Measurements from ENCODE around the gene LAMP5.

The LAMP5 gene

DNA sequence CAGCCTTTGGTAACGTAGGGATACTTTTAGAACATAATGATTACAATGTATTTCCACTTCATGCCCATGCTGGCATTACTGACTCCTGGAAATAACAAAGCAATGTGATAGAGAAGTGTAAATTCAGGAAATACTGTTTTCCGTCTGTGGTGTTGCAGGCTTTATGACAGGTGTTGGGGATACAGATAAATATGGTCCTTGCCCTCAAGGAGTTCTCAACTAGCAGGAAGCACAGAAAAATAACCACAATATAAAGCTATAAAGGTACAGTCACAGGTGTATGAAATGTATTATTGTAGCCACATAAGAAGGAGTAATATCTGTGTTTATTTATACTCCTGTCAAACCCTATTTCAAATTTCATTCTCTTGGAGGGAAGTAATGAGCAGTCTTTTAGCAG lies 12.9 kb upstream of the LAMP5 start:
- DNase-seq: no peak

DNA sequence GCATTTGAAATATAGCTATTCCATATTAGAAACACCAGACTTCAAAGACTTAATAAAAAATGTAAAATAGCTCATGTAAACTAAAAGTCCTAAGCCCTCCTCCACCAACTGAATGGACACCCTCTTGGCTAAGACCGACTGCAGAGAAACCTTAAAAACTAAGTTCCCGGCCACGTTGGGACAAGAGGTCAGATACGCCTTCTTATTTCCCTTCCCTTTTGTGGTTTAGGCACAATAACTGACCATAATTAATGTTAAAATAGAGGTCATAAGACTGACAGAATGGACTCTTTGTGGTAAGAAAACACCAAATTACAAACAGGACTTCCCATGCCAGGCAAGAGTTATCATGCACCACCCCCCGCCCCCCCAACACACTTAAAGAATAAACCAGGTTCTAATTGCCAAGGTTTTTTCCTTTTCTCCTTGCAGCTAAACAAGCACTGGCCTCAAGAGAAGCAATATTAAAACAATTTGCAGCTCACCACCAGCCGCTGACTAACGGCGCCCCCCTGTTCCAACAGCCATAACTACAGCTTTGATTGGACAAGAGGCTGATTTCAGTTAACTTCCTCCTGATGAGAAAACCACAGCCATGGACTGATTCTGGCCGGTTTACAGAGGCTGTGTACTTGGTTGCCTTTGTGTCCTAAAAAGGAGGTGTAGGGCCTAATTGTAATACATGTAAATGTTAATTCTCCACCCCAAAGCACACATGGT lies 10.7 kb upstream of the LAMP5 start:
- DNase-seq: peak; percentile 64

DNA sequence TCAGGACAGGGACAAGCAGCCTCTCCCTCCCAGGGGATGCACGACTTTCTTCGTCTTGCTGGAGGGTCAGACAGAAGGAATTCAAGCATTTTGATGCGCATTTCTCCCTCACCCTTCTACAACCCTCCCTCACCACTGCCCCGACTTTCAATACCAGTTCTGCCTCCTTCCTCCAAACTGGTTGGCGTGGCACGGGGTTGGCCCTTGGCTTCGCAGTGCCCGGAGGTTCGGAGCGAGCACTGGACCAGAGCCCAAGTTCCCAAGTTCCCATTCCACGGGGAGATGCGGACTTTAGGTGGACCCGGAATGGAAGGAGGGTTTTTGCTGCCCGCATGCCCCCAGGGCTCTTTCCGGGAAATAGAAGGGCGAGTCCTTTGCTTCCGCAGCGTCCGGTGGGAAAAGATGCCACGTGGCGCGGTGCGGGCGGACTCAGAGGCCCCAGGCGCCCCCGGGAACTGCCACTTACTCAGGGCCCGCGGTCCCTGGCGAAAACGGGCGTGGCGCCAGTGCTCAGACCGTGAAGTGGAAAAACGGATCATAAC lies 8.0 kb upstream of the LAMP5 start:
- no peak for DNase-seq

DNA sequence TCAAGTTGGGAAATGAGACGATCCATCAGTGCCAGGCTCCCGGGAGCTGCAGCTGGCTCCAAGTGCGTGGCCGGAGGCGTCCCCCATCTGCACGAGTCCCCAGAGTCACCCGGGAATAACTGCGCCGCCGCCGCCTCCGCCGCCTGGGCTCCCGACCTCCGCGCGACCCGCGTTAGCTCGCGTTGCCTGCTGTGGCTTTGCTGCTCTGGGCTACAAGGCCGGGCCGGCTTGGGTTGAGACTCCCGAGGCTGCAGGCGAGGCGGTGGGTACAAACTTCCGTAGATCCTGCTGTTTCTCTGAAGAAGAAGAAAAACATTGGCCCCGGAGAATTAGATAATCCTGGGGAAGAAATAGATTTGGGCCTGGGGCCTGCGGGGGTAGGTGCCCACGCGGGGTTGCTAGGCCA lies 7.4 kb upstream of the LAMP5 start:
- no peak for DNase-seq

DNA sequence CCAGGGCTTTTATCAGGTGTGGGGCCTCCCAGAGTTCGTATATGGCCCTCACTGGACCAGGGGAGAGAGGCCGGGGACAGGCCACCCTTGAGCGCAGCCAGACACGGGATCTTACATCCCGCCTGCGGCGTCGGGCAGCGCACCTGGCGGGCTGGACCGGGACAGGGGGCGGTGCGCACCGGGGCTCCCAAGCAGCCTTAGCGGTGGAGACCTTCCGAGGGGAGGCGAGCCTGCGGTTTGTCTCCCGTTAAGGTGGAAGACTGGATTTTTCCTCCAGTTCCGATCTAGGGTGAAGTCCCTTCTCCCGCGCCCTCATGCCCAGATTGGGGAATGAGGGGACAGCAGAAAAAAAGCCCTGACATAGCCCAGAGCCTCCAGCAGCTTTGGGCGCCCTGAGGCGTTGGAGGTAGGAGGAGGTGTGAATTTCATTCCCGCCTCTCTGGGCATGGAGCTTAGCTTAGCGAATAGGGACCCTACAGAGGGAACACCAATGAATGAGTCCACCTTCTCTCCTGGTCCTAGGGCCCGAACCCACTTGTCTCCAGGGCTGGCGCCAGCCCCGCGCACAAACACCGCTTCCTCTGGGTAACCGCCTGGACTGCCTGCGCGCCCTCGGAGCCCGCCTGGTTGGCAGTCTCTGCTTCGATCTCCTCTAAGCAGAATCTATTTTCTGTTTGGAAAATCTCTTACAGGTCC lies 6.7 kb upstream of the LAMP5 start:
- no peak for DNase-seq

DNA sequence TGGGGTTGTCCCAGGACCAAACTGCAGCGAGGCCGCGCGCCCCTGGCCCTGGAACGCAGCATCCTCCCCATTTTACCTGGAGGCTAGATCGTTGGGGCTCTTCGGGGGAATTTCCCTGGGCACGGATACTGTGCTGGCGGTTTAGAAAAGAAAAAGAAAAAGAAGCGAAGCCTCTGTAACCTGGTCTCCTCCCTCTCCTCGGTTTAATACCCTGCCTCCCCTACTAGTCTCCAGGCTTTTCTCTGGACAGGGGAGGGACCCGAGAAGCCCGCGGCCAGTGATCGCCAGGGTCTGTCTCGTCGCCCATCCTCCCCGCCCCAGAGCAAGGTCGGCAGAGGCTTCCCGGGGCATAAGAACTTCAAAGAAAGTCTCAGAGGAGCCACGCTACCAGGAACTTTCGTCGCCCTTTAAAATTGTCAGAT lies 6.1 kb upstream of the LAMP5 start:
- DNase-seq: no peak

DNA sequence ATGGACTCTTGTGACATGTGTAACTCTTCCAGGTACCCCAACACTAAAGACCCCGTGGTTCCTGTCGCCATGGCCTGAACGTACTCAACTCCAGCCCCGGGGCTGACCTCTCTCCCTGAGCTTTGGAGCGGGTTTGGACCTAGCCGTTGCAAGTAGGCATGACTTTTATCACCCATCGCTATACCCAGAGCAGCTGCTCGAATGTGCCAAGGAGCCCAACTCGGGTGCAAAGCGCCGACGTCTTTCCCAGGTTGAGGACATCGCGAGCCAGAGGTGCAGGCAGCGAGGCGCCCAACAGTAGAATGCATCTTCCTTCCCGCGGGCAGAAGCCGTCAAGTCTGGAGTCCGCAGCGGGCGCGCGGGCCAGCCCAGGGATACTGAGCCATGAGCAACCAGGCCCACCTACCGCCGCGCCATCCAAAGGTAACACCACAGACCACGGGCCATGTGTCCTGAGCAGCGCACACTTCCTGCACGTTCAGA lies 5.7 kb upstream of the LAMP5 start:
- DNase-seq: no peak

DNA sequence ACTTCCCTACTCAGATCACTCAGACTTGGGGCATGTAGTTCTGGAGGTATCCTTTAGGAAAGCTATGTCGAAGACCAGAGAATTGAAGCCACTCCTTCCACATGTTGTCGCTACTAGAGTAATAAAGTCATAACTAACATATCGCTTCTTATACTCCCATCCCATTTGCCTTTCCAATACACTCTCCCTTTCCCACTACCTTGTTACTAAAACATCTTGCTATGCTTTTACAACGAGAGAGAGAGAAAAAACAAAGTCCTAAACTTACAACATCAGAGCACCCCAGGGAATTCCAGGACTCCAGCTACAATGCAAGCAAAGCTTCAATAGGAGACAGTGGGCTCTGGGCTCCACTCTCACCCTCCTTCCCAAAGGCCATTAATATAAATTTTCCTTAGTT lies 5.1 kb upstream of the LAMP5 start:
- no peak for DNase-seq

DNA sequence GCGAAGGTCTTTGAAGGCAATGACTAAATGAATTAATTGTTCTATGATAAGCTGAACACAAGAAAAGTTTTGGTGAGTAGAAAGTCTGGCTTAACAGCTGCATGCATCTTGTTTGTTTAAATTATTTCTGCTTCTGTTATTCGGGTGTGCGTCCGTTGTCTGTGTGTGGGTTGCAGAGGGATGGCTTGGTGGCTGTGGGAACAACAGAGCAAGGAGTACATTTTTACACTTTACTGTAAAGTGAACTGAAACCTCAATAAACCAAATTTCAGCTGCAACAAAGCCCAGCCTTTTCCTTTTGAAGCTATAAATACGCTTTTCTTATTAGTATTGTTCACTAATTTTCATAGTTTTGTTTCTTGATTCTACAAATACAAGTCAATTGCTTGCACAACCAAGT lies 3.5 kb upstream of the LAMP5 start:
- no peak for DNase-seq

DNA sequence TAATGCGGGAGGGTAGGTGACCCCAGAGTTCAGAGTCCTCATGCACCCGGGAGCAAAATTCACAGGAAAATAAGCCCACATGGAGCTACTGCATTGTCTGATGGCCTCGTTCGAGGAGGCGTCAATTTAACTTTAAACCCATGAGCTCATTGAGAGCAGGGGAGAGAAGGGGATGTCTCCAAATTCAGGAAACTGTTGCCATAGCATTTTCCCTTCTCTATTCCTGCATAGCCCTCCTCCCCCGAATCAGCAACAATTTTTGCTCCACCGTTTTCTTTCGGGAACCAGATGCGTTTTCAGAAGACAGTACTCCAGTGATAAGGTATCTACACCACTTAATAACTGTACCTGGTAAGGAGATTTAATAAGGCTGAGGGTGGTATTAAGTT lies 324 bp upstream of the LAMP5 start:
- no peak for DNase-seq

DNA sequence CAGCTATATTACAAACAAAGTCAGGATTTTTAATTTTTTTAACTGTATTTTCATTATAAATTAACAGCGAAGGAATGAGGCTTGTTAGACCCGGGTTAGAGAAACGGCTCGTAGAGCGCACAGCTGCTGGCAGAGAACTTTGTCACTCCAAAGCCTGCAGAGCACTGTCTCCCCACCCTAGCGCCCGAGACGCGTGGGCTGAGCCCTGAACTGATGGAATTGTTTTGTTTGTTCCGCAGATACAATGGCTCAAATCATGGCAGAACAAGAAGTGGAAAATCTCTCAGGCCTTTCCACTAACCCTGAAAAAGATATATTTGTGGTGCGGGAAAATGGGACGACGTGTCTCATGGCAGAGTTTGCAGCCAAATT lies 810 bp downstream of the LAMP5 start:
- no peak for DNase-seq

DNA sequence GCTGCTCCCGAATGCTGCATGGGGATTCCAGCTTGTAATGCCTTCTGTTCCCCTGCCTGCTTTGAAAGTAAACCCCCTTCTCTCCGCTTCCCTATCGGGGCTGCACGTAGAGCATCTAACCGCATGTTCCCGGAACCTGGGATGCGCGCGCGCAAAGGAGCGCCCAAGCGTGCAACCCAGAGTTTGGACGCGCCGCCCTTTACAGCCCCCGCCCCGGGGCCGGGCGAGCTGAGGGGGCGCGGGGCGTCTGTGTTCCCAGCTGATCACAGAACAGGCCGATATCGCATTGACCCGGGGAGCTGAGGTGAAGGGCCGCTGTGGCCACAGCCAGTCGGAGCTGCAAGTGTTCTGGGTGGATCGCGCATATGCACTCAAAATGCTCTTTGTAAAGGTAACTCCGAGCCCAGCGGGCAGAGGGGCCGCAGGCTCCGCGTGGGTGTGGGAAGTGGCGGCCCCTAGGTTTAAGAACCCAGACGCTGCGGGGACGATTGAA lies 1.4 kb downstream of the LAMP5 start:
- DNase-seq: no peak

DNA sequence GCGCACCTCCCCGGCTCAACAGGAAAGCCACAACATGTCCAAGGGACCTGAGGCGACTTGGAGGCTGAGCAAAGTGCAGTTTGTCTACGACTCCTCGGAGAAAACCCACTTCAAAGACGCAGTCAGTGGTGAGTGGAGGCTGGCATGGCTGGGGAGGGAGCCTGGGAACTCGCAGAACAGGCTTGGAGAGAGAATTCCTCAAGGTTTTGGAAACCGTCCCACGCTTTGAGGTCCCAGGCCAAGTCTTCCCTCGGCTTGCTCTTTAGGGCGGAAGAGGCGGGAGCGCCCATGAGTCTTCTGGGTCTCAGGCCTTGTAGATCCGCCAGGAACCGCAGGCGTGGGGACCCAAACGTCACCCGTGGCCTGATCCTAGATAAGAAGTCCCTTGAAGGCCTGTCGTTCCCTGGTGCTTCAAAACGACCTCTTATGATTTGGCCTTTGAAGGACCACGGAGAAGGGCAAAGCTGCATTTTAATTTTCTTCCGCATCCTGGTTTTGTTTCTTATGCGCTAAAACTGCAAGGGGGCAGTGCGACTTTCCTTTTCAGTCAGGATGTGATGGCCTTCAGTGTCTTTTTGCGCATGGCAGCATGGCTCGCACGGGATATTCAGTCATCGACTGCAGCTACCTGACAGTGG lies 2.0 kb downstream of the LAMP5 start:
- peak; percentile 26 for DNase-seq

DNA sequence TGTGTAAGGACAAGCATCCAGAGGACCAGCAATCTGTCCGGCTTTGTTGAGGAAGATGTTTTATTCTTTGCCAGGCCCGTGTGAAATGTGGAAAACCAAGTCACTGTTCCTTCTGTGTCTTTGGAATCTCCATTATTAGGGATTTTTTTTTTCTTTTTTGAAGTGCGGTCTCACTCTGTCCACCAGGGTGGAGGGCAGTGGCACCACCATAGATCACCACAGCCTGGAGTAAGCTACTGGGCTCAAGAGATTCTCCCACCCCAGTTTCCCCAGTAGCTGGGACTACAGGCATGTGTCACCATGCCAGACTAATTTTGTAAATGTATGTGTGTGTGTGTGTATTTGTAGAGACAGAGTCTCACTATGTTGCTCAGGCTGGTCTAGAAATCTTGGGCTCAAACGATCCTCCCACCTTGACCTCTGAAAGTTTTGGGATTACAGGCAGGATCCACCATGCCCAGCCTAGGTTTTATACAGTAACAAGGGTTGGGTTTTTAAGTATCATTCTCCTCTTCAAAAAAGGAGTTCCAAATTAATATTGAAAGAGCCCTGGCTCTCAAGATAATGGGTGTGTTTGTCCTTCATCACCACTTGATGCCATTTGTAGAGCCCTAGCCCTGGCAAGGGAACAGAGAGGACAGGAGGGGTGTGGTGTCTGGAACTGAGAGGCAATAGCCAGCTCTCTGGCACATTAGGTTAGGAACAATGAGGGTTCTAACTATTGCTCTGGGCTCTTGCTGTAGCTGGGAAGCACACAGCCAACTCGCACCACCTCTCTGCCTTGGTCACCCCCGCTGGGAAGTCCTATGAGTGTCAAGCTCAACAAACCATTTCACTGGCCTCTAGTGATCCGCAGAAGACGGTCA lies 3.1 kb downstream of the LAMP5 start:
- DNase-seq: no peak

DNA sequence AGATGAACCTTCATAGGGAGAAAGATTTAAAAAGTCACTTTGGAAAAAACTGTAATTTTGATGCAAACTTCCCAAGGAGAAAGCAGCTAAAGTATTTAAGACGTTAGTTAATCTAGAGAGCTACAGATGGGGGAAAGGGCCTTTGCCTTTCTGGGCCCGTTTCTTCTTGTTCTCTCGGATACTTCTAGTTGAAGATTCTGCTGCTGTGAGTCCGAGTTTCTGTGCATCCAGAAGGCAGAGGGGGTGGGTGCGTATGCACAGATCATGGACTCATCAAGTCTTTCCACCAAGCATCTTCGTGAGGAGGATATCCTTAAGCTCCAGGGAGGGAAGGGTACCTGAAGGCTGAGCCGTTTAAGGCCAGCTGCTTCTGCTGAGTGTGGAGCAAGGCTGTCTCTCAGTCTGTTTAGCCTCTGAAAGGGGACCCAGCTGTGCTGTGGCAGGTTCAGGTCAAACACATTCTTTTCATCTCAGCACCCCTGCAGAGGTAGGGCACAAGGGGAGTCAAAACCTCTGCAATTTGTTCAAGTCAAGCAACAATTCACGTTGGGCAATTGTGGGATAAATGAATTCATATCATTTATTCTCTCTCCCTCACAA lies 4.3 kb downstream of the LAMP5 start:
- no peak for DNase-seq

DNA sequence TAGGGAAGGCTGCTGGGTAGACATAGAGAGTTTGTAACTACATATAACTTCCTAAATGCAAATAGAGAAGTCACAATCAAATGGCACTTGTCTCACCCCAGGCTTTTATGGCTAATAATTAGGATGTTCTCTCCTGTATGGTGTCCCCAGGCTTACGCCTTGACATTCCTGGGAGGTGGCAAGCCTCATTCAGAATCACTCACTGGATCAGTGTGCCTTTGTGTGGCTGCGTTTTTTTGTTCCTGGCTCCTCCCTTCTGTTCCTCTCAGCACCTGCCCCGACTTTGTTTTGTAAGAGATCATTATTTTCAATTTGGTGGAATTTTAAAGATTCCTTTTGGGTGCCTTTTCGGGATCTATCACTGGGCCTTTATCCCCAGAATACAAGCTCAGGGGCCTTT lies 5.7 kb downstream of the LAMP5 start:
- no peak for DNase-seq

DNA sequence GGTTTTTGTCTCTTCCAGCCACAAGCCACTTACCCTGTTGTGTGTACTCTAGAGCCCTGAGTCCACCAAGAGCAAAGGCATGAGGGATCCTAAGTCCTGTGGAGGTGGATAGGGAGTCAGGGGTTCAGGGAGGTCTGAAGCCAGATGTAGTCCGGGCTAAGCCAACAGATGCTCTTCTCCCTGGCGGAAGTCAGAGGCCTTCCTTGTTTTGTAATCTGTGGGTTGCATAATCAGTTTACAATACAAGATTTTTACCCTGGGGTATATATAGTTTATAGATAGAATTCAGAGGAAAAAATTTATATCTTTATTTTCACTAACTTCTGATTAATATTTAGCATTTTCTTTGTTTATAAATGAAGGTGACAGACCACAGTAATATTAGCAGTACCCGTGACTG lies 9.2 kb downstream of the LAMP5 start:
- no peak for DNase-seq

DNA sequence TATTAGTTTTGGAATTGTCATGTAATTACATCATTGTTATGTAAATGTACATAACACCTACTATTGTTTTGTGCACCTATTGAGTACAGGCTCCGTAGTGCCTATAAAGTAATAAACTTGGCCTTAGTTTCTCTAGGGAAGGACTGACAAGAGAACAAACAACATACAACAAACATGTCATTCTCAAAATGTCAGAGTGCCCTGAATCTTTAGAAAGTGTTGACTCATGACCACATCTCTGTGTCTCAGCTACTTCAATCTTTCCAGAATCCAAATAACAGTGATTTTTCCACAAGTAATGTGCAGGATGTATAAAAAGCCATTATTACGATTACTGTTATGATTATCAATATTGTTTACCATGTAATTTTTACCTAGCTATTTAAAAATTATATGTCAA lies 17.2 kb downstream of the LAMP5 start:
- no peak for DNase-seq

DNA sequence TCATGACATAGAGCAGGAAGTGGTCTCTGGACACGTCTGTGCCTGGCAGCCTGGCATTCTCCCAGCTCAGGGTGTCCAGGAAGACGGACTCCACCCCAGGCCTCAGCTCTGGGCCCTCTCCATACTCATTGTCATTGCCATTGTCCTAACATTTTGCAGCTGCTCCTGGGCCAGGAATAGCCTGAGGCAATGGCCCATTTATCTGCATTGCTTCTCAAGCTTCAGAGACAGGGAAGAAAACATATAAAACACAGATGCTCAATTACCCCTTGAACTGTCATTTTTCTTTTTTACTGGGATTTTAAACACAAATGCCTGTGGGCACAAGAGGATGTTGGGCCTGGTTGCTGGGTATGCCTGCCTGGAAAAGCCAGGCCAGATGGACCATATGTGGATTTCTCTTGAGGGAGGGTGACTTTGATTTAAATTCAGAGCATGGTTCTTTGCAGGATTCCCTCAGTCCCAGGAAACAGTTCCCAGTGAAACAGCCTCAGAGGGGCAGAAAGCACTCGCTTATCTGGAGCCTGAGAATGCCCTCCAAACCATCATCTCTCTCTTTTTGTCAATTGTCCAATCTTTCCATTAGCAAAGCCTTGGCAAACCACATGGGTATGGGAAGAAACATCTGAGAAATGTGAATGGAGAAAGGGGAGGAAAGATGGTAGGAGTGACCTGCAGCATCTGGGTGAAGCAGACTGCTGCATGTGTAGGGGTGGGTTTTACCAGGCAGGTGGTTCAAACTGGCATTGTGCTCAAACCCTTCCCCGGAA lies 17.9 kb downstream of the LAMP5 start:
- DNase-seq: no peak

DNA sequence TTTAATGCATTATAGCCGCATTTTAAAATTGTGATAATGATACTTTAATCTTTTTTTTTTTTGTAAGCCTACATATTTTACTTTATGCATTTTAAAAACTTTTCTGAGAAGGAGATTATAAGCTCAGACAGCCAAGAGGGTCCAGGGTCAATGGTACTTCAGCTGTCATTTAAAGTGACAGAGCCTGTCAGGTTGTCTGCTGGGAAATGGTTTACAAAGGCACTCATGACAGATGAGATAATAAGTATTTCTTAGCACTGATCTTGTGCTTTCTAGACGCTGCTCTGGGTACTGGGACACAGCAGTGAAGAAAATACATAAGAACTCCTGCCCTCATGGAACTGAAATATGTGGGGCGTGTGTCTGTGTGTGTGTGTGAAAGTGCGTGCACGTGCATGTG lies 19.6 kb downstream of the LAMP5 start:
- no peak for DNase-seq

DNA sequence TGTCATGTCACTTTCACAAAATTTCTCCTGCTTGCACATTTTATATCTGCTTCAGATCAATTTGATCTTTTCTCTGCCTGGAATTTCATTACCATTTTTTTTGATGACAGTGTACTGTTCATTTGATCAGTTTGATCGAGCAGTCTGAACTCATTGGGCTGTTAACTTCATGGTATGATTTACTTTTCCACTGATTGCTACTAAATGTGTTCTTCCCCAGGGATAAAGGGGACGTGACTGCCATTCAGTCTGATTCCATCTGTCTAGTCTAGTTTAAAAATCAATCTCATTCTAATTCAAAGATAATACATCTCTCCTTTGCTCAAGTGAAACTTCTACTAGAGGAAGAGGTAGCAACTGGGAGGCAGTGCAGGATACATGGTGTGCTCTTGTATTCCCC lies 21.1 kb downstream of the LAMP5 start:
- DNase-seq: no peak

DNA sequence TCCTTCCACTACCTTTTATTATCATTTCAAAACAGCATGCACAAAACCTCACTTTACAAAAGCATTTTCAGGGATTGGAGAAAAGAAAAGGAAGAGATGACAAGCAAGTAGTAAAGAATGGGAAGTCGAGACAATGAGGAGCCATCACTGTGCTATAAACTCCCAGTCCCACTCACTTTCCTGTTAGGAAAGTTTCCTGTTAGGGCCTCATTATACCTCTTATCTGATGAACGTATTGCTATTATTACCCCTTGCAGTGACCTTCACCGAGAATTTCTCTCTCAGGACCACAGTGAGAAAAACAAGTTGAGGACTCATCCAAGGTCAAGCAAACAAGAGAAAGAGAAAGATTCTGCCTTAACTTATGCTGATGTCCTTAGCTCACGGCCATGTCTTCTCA lies 28.8 kb downstream of the LAMP5 start:
- no peak for DNase-seq

Data from fibroblast of skin of right biceps (primary cell).